Panc1 (cell line): ENCODE data around the gene NDRG4. TPM values are rescaled to one million over a fixed set of nuclear protein-coding genes. Genes with fewer than 3 reads are reported as not detected.

Experiments
- ATAC-seq: fragments of 200-7000 bp; cut with Tn5 transposase; 2 replicates; pipeline ENCODE4 v1.9.1; 2020; ENCODE audit warnings: mild to moderate bottlenecking, moderate library complexity
- BruUV-seq: library from RNA; stranded (reverse); fragments of 400-500 nt; replicated peaks from 2 replicates; lab custom pipeline; 2021; lab: Mats Ljungman, UMichigan
- CTCF ChIA-PET: fragments of 300-600 bp; sonication (Branson Sonifier 250); formaldehyde crosslinking; loops from one replicate; lab custom pipeline; 2022; ENCODE audit warnings: antibody characterized with exemption; lab: Charles Lee
- POLR2A ChIA-PET: fragments of 300-600 bp; sonication (Branson Sonifier 250); formaldehyde crosslinking; loops from one replicate; lab custom pipeline; 2022; ENCODE audit warnings: antibody characterized with exemption; lab: Charles Lee
- DNase-seq: peaks from one replicate; pipeline ENCODE4 v3.0.0-alpha.2; 2010; ENCODE audit warnings: low read depth, low spot score
- H3K27ac ChIP-seq: 2 replicates; pipeline ENCODE4 v1.5.1; 2011; ENCODE audit warnings: mild to moderate bottlenecking, low read length, inconsistent platforms
- H3K27me3 ChIP-seq: fragments of 200-500 bp; sonication (Bioruptor generic); 2 replicates; pipeline ENCODE4 v1.6.0; 2014; ENCODE audit warnings: low read length, inconsistent platforms; ENCODE audit not compliant: control insufficient read depth, insufficient read depth
- H3K36me3 ChIP-seq: fragments of 200-500 bp; sonication (Bioruptor generic); 2 replicates; pipeline ENCODE4 v1.5.1; 2014; ENCODE audit warnings: inconsistent platforms, mild to moderate bottlenecking, low read length, moderate library complexity; ENCODE audit not compliant: control insufficient read depth, insufficient read depth
- H3K4me1 ChIP-seq: 2 replicates; pipeline ENCODE4 v1.5.1; 2011; ENCODE audit warnings: inconsistent platforms, mild to moderate bottlenecking, low read length, moderate library complexity; ENCODE audit not compliant: control insufficient read depth, insufficient read depth
- H3K4me3 ChIP-seq, 2 experiments: 2 replicates each; pipeline ENCODE4 v1.5.1; 2011 to 2012; ENCODE audit warnings: low read depth in 2 of 2, low read length in 2 of 2, mild to moderate bottlenecking in 2 of 2, inconsistent platforms in 1 of 2, moderate library complexity in 1 of 2
- H3K9me3 ChIP-seq: fragments of 200-500 bp; sonication (Bioruptor generic); 2 replicates; pipeline ENCODE4 v1.5.1; 2014; ENCODE audit warnings: low read depth, mild to moderate bottlenecking, inconsistent platforms, low read length, moderate library complexity; ENCODE audit not compliant: control insufficient read depth, insufficient read depth
- POLR2AphosphoS5 ChIP-seq: IDR thresholded peaks from 2 replicates; pipeline ENCODE4 v1.6.1; 2012; ENCODE audit warnings: mild to moderate bottlenecking, low read depth, low read length, moderate library complexity
- SIN3A ChIP-seq: IDR thresholded peaks from 2 replicates; pipeline ENCODE4 v1.6.1; 2012; ENCODE audit warnings: low read depth, mild to moderate bottlenecking, low read length, moderate library complexity, borderline replicate concordance; ENCODE audit not compliant: insufficient read depth
- TCF7L2 ChIP-seq: IDR thresholded peaks from 2 replicates; pipeline ENCODE4 v1.6.1; 2011; ENCODE audit warnings: mild to moderate bottlenecking, low read depth, low read length, inconsistent platforms
- in situ Hi-C: cut with HindIII; loops from 2 replicates; pipeline ENCODE4 v1.10.0; 2016; ENCODE audit warnings: low sequenced_read_pairs, low pct_unique_long_range_greater_than_20kb
- intact Hi-C: fragments of 100-400 bp; cut with micrococcal nuclease; formaldehyde crosslinking; loops from one replicate; pipeline ENCODE4 v1.10.0; 2022; ENCODE audit not compliant: unreplicated experiment
- total RNA-seq: library from RNA; stranded (reverse); gene quantifications from one replicate; pipeline ENCODE4 v1.2.1, GENCODE V29; 2021; ENCODE audit not compliant: unreplicated experiment
- TF ChIP-seq, protein P1 (sequence below), 2 experiments: IDR thresholded peaks; 2 replicates each; pipeline ENCODE4 v1.6.1; 2011 to 2012; ENCODE audit warnings: low read depth in 2 of 2, control low read depth in 1 of 2, low read length in 1 of 2, mild to moderate bottlenecking in 1 of 2, moderate library complexity in 1 of 2; ENCODE audit not compliant: insufficient read depth in 1 of 2
- TF ChIP-seq, protein P2 (sequence below): fragments of 450-650 bp; IDR thresholded peaks from 2 replicates; pipeline ENCODE4 v1.5.1; 2017; ENCODE audit warnings: mild to moderate bottlenecking

NDRG4 gene
- total RNA-seq, 1 experiment from 2014 or later = 5.1 TPM

DNA sequence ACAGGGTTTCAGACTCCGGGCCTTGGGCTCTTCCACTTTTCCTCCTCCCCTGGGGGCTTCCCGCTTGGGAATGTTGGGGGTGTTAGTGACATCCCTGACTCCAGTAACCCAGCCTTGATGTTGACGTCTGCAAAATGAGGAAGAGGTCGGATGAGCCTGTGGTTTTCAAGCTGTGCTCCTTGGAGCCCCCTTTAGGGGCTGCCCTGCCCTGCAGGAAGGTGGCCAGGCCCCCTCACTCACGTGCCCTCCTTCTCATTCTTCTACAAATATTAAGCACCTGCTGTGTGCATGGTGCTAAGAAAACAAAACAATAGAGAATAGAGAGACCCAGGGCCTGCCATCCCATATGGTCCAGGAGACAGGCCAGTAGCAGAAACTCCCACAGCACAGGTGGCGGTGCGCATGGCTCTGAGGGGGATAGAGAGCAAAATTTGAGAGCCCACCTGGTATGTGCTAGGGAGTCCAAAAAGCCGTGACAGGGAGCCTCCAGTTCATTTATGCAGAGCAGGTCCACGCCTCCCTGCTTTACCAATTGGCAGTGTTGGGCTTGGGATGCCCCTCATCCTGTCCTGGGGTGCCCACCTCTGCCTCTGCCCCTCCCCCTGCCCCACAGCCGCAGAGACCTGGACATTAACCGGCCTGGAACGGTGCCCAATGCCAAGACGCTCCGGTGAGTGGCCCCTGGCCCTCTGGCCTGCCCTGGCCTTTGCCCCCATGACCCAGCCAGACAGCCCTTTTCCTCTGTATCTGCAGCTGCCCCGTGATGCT, 7.4 kb downstream of the NDRG4 start:
- BruUV-seq = no TSS peak
- Histone ChIP-seq H3K4me1 (no peaks in the 10 kb centered on the region), H3K36me3 (no peaks in the 10 kb centered on the region), H3K9me3 (no peaks in the 10 kb centered on the region), H3K4me3 (no peak overlapping the region), H3K27me3 (no peaks in the 10 kb centered on the region), H3K27ac (no peak overlapping the region)
- ATAC-seq (no peak), DNase-seq (no peak)
- ChIA-PET POLR2A (no interaction called here), CTCF (no interaction called here)
- TF ChIP-seq POLR2AphosphoS5 (no peak), SIN3A (no peak)
- intact Hi-C loops = no loop called here
- in situ Hi-C loops = no loop called here

DNA sequence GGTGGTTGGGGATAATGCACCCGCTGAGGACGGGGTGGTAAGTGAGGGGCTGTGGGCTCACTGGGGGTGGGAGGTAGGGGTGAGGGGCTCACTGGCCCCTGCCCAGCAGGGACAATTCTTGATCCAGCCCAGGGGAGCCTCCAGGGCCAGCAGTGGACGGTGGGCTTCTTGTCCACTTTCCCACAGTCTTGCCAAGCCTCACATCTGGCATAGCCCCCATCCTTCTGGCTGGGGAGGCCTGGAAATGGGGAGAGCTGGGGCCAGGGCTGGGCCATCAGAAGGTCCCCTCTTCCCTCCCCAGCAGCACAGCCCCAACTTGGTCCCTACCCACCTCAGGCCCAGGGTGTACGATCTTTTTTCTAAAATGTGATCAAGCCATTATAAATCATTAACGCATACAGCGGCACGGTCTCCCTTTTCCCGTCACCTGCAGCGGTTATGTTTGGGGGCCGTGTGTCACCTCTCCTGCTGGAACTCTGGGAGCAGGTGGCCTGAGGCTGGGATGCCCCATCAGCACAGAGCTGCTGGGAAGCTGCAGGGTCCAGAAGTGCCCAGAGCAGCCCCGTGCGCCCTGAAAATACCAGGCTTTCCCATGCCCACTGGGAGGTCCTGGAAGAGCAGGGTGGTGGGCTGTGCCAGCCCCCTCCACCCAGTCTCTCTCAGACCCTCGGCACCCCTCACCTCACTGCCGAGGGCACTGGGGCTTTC, 8.2 kb downstream of the NDRG4 start:
- CTCF ChIA-PET = no interaction called here
- H3K4me3 ChIP-seq = no peak overlapping the region
- POLR2A ChIA-PET = no interaction called here
- no peaks in the 10 kb centered on the region for H3K4me1 ChIP-seq
- in situ Hi-C loops = no loop called here
- H3K27ac ChIP-seq = no peak overlapping the region
- no peaks in the 10 kb centered on the region for H3K9me3 ChIP-seq
- ATAC-seq (no peak), DNase-seq (no peak)
- no peaks in the 10 kb centered on the region for H3K27me3 ChIP-seq
- intact Hi-C loops = no loop called here
- H3K36me3 ChIP-seq = no peaks in the 10 kb centered on the region
- BruUV-seq = no TSS peak
- TF ChIP-seq SIN3A (no peak), TCF7L2 (no peak), POLR2AphosphoS5 (no peak)
- TF ChIP-seq, protein P1, sequence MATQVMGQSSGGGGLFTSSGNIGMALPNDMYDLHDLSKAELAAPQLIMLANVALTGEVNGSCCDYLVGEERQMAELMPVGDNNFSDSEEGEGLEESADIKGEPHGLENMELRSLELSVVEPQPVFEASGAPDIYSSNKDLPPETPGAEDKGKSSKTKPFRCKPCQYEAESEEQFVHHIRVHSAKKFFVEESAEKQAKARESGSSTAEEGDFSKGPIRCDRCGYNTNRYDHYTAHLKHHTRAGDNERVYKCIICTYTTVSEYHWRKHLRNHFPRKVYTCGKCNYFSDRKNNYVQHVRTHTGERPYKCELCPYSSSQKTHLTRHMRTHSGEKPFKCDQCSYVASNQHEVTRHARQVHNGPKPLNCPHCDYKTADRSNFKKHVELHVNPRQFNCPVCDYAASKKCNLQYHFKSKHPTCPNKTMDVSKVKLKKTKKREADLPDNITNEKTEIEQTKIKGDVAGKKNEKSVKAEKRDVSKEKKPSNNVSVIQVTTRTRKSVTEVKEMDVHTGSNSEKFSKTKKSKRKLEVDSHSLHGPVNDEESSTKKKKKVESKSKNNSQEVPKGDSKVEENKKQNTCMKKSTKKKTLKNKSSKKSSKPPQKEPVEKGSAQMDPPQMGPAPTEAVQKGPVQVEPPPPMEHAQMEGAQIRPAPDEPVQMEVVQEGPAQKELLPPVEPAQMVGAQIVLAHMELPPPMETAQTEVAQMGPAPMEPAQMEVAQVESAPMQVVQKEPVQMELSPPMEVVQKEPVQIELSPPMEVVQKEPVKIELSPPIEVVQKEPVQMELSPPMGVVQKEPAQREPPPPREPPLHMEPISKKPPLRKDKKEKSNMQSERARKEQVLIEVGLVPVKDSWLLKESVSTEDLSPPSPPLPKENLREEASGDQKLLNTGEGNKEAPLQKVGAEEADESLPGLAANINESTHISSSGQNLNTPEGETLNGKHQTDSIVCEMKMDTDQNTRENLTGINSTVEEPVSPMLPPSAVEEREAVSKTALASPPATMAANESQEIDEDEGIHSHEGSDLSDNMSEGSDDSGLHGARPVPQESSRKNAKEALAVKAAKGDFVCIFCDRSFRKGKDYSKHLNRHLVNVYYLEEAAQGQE (IDR thresholded peaks at IDR 0.05; ENCODE audit: insufficient read depth in 1 of 2, low read depth in 2 of 2, low read length in 1 of 2) = no peak
- TF ChIP-seq, protein P2, sequence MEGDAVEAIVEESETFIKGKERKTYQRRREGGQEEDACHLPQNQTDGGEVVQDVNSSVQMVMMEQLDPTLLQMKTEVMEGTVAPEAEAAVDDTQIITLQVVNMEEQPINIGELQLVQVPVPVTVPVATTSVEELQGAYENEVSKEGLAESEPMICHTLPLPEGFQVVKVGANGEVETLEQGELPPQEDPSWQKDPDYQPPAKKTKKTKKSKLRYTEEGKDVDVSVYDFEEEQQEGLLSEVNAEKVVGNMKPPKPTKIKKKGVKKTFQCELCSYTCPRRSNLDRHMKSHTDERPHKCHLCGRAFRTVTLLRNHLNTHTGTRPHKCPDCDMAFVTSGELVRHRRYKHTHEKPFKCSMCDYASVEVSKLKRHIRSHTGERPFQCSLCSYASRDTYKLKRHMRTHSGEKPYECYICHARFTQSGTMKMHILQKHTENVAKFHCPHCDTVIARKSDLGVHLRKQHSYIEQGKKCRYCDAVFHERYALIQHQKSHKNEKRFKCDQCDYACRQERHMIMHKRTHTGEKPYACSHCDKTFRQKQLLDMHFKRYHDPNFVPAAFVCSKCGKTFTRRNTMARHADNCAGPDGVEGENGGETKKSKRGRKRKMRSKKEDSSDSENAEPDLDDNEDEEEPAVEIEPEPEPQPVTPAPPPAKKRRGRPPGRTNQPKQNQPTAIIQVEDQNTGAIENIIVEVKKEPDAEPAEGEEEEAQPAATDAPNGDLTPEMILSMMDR = no peak
